Activated T-helper 1 cell treated with anti-CD3 and anti-CD28 coated beads, Interleukin-2, amount 50 U/mL, for 16 hours (primary cell): Measurements from ENCODE around the gene TM9SF3.
"Not testable (repeated sequence)": the region's sequence is repeated elsewhere in the genome, so short reads cannot be mapped to it uniquely, and the experiment has no call there.

Experiments
- DNase-seq, 2 donors: peaks; one replicate each; pipeline ENCODE4 v3.0.0-alpha.2; 2020; ENCODE audit warnings: low read depth in 1 of 2, low spot score in 1 of 2

Gene TM9SF3

GRCh38 chr10:96600337-96600736 is 13.5 kb upstream of the TM9SF3 start:
- no peak for DNase-seq

- no peak for DNase-seq
Observed at GRCh38 chr10:96598846-96599245, 12.0 kb upstream of the TM9SF3 start.

DNA sequence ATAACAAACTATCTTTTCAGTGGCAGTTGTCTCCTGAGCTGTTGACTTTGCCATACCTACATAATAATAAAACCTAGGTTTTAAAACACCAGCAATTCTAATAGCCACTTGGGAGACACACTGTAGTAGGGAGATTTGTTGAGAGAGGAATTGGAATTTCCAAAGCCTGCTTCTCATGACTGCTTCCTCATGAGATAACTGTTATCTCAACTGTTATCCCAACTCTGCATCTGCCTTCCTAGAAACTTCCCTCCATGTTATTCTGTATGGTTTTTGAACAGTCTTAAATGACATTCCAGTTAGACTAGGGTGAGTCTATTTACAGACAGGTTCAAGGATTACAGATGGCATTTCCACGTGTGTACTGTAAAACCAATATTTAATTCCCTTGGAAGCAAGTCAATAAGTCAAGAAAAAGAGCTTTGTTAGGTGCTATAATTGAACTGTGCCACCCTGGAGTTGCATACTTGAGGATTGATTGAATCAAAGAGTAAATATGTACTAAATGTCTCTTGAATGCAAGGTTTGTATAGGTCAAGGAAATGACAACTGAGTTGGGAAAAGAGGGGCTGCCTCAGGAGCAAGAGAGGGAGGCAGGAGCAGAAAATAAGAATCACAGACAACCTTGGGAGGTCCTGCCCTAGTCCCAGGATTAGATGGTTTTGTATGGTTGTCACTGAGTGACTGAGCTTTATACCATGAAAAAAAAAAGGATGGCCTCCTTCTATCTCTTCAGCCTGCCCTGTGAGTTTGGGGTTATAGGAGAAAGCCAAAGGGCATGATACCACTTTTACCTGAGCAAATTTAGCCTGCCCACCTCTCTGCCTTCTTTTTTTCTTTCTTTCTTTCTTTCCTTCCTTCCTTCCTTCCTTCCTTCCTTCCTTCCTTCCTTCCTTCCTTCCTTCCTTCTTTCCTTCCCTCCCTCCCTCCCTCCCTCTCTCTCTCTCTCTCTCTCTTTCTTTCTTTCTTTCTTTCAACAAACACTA is 9.9 kb upstream of the TM9SF3 start:
- DNase-seq: no peak

- no peak for DNase-seq
Observed at GRCh38 chr10:96595741-96596140, 8.9 kb upstream of the TM9SF3 start.

- DNase-seq: no peak
Observed at GRCh38 chr10:96591946-96592345, 5.1 kb upstream of the TM9SF3 start.

- DNase-seq: no peak
Observed at GRCh38 chr10:96588616-96589419, 2.0 kb upstream of the TM9SF3 start.

- no peak for DNase-seq
Observed at GRCh38 chr10:96588060-96588554, 1.3 kb upstream of the TM9SF3 start.

GRCh38 chr10:96587264-96588059 is 650 bp upstream of the TM9SF3 start:
- DNase-seq: peak in 1 of 2 donors; percentile 26

GRCh38 chr10:96585736-96586418 is 935 bp downstream of the TM9SF3 start:
- no peak for DNase-seq

DNA sequence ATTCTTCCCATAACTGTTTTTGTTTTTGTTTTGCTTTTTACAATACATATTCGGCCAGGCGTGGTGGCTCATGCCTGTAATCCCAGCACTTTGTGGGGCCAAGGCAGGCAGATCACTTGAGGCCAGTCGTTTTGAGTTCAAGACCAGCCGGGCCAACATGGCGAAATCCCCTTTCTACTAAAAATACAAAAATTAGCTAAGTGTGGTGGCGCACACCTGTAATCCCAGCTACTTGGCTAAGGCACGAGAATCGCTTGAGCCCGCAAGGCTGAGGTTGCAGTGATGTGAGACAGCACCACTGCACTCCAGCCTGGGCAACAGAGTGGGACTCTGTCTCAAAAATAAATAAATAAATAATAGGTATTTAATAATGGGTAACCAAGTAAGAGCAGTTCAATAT is 2.3 kb downstream of the TM9SF3 start:
- DNase-seq: no peak

GRCh38 chr10:96584035-96584434 is 2.8 kb downstream of the TM9SF3 start:
- DNase-seq: no peak

- no peak for DNase-seq
Observed at GRCh38 chr10:96579133-96579532, 7.7 kb downstream of the TM9SF3 start.

DNA sequence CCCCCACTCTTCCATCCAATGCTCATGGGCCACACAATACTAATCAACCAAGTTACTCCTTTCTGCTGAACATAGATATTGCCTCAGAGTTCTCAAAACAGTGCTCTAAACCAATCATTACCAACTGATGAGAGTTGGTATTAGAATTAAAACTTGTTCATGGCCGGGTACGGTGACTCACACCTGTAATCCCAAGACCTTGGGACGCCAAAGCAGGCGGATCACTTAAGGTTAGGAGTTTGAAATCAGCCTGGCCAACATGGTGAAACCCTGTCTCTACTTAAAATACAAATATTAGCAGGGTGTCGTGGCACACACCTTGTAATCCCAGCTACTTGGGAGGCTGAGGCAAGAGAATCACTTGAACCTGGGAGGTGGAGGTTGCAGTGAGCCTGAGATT is 8.2 kb downstream of the TM9SF3 start:
- no peak for DNase-seq

- DNase-seq: no peak
Observed at GRCh38 chr10:96578022-96578421, 8.8 kb downstream of the TM9SF3 start.

DNA sequence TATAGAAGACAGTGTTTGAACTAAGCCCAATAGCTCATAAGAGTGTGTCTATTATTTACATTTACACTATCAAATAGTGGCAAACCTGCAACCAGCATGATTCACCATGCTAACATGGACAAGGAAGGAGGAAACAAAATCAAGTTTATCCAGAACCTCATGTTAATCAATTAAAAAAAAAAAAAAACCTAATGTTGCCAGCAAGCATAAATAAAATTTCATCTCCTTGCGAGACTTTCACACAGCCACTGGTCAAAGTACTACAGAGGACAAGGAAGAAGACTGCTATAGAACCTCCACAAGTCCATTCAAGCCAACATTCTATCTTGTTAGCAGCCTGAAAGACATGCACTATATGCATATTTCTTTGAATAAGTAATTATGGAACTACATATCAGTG is 9.7 kb downstream of the TM9SF3 start:
- DNase-seq: no peak

DNA sequence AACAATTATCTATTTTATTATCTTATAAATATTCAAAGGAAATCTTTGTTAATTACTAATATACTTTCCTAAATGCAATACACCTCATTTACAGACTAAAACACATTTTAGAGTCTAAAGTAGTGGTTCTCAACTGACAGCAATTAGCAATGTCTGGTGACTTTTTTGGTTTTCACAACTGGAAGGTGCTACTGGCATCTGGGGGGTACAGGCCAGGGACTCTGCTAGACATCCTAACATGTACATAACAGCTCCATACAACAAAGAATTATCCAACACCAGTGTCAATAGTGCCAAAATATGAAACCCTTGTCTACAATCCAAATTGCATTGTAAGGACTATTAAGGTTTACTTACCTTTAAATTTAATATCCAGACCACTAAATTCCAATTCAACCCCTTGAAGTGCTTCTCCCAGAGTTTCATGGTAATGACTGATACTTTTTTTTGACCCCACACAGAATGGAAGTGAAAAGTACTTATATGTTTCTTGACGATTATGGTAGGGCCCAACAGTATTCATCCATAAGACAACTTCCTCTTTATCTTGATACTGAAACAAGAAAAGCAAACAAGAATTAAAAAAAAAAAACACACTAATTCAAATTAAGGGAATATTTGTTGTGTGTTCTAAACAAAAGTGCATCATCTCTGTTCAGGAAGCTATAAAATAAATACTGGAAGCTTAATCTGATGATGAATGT is 10.4 kb downstream of the TM9SF3 start:
- no peak for DNase-seq

- DNase-seq: not testable (repeated sequence)
Observed at GRCh38 chr10:96574564-96574963, 12.2 kb downstream of the TM9SF3 start.

GRCh38 chr10:96573036-96573435 is 13.8 kb downstream of the TM9SF3 start:
- DNase-seq: no peak

GRCh38 chr10:96570983-96571964 is 15.5 kb downstream of the TM9SF3 start:
- no peak for DNase-seq
